ENCODE results near the gene ACP7.
A peak's percentile ranks its signal among the peaks of the same experiment; 100 is the strongest.

Gene ACP7

DNA sequence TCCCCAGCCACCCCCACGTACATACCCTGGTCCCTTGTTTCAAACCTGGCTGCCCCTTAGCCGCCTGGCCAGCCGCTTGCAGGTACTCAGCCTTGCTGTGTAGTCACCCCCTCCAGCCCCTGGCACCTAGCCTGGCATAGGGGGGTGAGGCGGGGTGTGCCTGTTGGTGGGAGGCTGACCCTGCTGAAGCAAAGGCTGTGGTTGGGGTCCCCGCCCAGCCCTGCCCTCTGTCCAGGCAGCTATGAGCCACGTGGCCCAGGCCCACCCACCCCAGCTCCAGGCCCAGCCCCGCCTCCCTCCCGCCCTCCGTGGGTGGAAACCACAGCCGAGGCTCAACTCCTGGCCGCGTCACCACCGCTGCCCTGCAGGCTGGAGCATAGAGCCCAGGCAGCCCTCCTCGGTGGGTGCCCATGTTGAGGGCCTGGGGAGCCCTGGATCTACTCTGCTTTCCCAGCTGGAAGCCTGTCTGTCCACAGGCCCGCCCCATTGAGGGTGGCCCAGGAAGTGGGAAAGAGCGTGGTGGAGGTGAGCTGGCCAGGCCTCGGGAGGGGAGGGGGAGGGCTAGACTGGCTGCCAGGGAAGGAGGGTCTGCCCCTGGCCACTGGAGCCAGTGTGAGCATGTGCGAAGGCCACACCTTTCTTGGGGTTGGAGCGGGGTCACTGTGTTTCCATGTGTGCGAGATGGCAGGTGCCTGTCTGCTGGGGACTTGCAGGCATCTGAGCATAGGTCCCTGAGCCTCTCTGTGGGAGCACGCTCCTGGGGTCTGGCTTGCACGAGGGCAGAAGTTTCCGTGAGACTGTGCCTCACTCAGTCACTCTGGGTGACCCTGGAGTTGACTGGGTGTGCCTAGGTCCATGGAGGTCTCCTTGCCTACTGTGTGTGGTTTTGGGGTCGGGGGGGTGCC, 72.4 kb downstream of the ACP7 start:
- ATAC-seq (replicated peaks) (no peak), DNase-seq (no peak)
- no peak overlapping the region for H3K4me3 Mint-ChIP-seq
- no peaks in the 10 kb centered on the region for H3K9me3 Mint-ChIP-seq
- H3K27me3 Mint-ChIP-seq: no peaks in the 10 kb centered on the region
- H3K4me1 Mint-ChIP-seq (ENCODE audit: low read depth in 2 of 2): peaks cover 30 to 36% of the 10 kb centered on the region in 2 donors
- peak overlapping the region; percentile 41 to 64 for H3K27ac Mint-ChIP-seq
- H3K36me3 Mint-ChIP-seq (ENCODE audit: insufficient read depth): peaks cover 6% of the 10 kb centered on the region

DNA sequence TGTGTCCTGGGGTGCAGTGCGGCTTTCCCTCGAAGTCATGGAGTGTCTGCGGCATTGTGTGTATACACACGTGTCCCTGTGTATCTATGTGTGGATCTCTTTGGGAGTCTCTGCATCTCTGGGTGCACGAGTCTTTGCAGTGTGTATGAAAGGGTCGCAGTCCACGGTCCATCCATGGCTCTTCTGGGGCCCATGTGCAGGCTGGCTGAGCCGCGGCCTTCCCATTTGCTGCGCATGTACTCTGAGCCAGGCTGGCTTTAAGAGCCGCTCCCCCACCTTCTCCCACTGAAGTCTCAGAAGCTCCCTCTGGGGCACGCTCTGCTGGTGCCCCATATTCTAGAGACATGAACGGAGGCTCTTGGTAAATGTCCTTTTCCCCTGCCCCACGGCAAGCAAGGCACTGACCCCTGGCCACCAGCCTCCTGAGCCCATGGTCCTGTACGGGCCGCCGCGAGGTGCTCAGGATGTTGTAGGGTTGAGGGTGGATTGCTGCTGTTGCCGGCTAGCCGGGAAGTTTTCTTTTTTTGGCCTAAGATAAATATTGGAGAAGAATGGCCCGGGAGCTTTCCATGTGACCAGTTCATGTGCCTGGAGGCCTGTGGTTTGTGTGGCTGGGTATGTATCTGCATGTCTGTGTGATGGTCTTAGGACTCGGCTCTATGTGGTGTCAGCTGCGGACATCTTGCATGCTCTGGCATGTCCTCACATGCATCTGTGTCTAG, 73.3 kb downstream of the ACP7 start:
- H3K4me1 Mint-ChIP-seq (ENCODE audit: low read depth in 2 of 2): peaks cover 30 to 36% of the 10 kb centered on the region in 2 donors
- ATAC-seq (replicated peaks) (no peak), DNase-seq (no peak)
- H3K9me3 Mint-ChIP-seq: no peaks in the 10 kb centered on the region
- no peak overlapping the region for H3K4me3 Mint-ChIP-seq
- H3K27me3 Mint-ChIP-seq: no peaks in the 10 kb centered on the region
- peak overlapping the region; percentile 64 to 68 for H3K27ac Mint-ChIP-seq
- H3K36me3 Mint-ChIP-seq (ENCODE audit: insufficient read depth): peaks cover 6% of the 10 kb centered on the region

DNA sequence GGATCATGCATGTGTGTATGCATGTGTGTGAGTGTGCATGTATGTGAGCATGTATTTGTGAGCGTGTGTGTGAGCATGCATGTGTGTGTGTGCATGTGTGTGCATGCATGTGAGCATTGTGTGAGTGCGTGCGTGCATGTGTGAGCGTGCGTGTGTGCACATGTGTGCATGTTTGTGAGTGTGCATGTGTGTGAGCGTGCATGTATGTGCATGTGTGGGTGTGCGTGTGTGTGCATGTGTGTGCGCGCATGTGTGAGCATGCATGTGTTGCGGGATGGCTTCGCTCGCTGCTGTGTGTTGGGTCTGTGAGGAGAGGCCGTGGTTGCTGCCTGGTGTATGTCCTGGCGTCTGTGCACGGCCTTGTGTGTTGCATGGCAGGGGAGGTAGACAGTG, 73.8 kb downstream of the ACP7 start:
- H3K27me3 Mint-ChIP-seq: no peaks in the 10 kb centered on the region
- H3K9me3 Mint-ChIP-seq: no peaks in the 10 kb centered on the region
- peaks cover 6% of the 10 kb centered on the region for H3K36me3 Mint-ChIP-seq (ENCODE audit: insufficient read depth)
- ATAC-seq (replicated peaks) (no peak), DNase-seq (no peak)
- peaks cover 34 to 41% of the 10 kb centered on the region in 2 donors for H3K4me1 Mint-ChIP-seq (ENCODE audit: low read depth in 2 of 2)
- no peak overlapping the region for H3K4me3 Mint-ChIP-seq
- H3K27ac Mint-ChIP-seq: peak overlapping the region in 1 of 2 donors; percentile 68

- H3K4me3 Mint-ChIP-seq: no peak overlapping the region
- H3K27ac Mint-ChIP-seq: peak overlapping the region in 1 of 2 donors; percentile 42
- no peaks in the 10 kb centered on the region for H3K9me3 Mint-ChIP-seq
- H3K4me1 Mint-ChIP-seq (ENCODE audit: low read depth in 2 of 2): peaks cover 34 to 41% of the 10 kb centered on the region in 2 donors
- DNase-seq (no peak), ATAC-seq (replicated peaks) (no peak)
- H3K27me3 Mint-ChIP-seq: no peaks in the 10 kb centered on the region
- peaks cover 6% of the 10 kb centered on the region for H3K36me3 Mint-ChIP-seq (ENCODE audit: insufficient read depth)
These were observed 74.6 kb downstream of the ACP7 start for GRCh38 chr19:39158646-39159260.

DNA sequence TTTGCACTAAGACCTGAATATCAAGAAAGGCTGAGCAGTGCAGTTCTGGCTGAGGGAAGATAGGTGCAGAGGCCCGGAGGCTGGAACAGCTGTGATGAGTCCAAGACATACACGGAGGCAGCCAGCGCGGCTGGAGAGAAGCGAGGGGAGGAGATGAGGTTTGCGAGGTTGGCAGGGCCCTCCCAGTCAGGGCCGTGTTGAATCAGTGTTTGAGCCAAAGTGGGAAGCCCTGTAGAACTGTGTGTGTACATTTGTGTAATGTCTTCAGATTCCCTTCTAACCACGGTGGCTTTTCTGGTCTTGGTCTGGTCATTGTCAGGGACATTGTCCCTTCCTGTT, 76.3 kb downstream of the ACP7 start:
- Mint-ChIP-seq H3K4me3 (no peak overlapping the region), H3K9me3 (no peaks in the 10 kb centered on the region), H3K27me3 (no peaks in the 10 kb centered on the region), H3K36me3 (ENCODE audit: insufficient read depth) (peaks cover 9% of the 10 kb centered on the region), H3K4me1 (ENCODE audit: low read depth in 2 of 2) (peaks cover 28 to 34% of the 10 kb centered on the region in 2 donors), H3K27ac (peak overlapping the region; percentile 26 to 42)
- ATAC-seq (replicated peaks) (no peak), DNase-seq (no peak)

Measured in effector memory CD8-positive, alpha-beta T cell (primary cell).